LNCaP clone FGC (cell line): ENCODE results near the gene ARFGAP2.

Source experiments
- DNase-seq: peaks from one replicate; pipeline ENCODE4 v3.0.0-alpha.2; 2011; ENCODE audit warnings: low read depth
- H3K4me3 ChIP-seq: 2 replicates; pipeline ENCODE4 v1.5.1; 2011; ENCODE audit warnings: mild to moderate bottlenecking, low read depth, low read length, control low read depth
- TF ChIP-seq, protein P1 (sequence below): IDR thresholded peaks from 2 replicates; pipeline ENCODE4 v1.5.1; 2012; ENCODE audit warnings: mild to moderate bottlenecking; ENCODE audit not compliant: control insufficient read depth, insufficient read depth; ENCODE audit errors: extremely low read depth

ARFGAP2 gene

DNA sequence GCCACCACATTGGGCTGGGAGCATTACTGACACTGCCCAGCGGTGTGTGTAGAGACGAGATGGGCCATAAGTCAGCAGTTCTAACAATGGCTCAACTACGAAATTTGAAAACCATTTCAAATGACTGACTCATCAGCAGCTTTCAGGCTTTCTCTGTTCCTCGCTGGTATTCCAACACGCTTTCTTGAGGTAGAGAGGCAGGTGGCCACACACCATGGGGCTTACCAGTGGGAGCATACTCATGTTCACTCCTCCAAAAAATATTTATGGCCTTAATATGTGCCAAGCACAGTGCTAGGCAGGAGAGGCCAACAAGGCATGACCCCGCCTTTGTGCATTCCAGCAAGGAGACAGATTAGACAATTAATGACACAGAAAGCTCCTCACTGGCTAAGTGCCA lies 20.3 kb downstream of the ARFGAP2 start:
- H3K4me3 ChIP-seq: no peak overlapping the region
- TF ChIP-seq, protein P1, sequence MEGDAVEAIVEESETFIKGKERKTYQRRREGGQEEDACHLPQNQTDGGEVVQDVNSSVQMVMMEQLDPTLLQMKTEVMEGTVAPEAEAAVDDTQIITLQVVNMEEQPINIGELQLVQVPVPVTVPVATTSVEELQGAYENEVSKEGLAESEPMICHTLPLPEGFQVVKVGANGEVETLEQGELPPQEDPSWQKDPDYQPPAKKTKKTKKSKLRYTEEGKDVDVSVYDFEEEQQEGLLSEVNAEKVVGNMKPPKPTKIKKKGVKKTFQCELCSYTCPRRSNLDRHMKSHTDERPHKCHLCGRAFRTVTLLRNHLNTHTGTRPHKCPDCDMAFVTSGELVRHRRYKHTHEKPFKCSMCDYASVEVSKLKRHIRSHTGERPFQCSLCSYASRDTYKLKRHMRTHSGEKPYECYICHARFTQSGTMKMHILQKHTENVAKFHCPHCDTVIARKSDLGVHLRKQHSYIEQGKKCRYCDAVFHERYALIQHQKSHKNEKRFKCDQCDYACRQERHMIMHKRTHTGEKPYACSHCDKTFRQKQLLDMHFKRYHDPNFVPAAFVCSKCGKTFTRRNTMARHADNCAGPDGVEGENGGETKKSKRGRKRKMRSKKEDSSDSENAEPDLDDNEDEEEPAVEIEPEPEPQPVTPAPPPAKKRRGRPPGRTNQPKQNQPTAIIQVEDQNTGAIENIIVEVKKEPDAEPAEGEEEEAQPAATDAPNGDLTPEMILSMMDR: no peak
- DNase-seq: no peak

GRCh38 chr11:47155879-47156278 lies 20.8 kb downstream of the ARFGAP2 start:
- no peak for DNase-seq
- H3K4me3 ChIP-seq: no peak overlapping the region
- TF ChIP-seq, protein P1: no peak

DNA sequence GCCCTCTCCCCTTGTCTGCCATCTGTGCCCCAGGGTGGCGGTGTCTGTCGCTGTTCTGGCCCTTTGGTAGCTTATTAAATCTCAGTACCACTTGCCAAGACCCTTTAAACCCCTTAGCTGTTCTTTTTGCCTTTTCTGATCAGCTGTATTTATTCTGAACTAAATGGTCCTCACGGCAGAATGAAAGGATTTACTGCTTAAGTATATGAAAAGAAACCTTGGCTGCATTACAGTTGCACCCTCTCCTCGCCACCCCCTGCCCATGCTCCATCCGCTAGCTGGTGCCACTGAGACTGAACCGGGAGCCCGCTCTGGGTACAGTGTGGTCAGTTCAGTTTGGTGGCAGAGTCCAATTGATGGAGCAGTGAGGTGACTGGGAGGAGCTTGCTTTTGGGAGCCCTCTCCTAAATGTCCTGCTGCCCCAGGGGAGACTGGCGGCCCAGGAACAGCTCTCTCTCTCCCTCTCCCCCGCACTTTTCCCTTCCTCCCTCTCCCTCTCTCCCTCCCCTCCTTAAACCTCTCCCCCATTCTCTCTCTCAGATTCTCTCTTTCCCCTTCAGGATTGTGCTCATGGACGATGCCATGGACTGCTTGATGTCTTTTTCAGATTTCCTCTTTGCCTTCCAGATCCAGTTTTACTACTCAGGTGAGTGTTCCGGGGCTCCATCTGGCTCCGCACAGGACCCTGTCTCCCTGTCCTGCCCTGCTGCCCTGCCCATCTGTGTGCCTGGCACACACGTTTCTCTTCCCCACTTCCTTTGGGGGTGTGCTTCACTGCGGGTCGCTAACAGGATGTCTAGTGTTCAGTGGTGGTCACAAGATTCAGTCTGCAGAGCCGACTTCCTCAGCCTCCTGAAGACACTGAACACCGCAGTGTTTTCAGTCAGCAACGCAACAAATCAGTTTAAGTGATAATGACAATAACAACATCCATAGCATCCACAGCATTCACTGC lies 21.8 kb downstream of the ARFGAP2 start:
- no peak overlapping the region for H3K4me3 ChIP-seq
- DNase-seq: no peak
- TF ChIP-seq, protein P1: no peak

DNA sequence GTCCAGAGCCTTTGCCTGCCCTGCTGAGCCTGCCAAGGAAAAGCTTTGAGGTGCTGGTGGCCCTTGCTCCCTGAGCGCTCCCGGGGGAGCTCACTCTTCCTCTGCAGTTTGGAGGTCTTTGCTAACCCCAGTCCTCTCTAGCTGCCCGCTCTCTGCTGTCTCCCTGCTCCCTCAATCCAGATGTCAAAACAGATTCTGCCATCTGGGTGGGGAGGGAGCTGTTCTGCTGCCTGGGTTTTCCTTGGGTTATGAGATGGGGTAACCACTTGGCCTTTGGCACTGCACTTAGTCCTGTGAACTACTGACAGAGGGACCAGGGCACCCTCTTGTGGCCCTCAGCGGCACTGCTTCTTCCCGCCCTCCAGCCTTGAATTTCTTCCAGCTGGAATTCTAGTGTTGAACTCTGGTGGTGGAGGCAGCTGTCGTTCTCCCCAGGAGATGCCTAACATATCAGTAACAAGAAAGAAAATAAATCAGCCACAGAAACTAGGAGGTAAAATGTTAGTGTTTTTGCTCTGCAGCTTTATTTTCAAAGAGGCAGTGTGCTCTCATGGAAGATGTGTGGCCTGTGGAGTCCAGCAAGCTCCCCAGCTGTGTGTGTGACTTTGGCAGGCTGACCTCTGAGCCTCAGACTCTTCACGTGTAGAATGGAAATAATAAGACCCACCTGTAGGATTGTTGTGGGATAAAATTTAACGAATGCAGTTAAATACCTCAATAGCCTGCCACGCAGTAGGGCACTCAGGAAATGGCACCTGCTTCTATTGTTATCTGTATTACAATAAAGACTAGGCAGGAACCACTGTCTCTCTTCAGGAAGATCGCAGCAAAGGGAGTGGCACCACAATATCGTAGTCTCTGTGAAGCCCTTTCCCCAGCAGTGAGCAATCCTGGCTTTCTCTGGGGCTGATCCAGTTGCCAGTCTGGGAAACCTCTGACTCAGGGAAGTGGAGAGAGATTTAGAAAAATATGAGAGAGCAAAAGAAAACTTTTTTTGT lies 23.4 kb downstream of the ARFGAP2 start:
- TF ChIP-seq, protein P1: peak; percentile 97
- peak; percentile 47 for DNase-seq
- no peak overlapping the region for H3K4me3 ChIP-seq

DNA sequence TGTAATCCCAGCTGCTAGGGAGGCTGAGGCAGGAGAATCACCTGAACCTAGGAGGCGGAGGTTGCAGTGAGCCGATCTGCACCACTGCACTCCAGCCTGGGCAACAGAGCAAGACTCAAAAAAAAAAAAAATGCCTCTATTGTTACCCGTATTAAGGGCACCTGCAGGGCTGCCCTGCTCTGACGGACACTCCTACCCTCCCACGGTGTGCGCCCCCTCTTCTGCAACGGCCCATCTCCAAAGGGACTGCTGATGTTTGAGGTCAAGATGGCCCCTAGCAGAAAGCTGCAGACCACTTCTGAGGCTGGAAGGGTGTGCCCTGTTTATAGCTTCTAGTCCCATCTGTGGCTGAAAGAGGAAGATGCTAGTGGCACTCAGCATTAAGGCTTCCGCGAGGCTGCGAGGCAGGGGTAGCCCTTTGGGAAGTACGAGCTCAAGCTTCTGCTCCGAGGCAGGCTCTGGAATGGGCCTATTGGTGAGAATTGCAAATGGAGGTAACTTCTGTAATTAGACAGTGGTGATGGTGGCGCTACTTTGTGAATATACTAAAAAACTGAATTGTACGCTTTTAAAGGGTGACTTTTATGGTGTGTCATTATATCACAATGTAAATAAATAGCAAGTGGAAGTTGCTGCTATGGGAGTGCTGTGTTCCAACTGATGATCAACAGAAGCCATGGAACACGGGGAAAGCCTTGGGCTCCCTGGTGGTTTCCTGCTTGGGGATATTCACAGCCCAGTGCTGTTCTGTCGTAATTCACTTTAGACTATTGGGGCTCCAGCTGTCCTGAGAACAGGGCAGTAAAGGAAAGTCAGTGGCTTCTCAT lies 24.3 kb downstream of the ARFGAP2 start:
- no peak for DNase-seq
- H3K4me3 ChIP-seq: no peak overlapping the region
- TF ChIP-seq, protein P1: no peak

GRCh38 chr11:47149782-47150181 lies 26.9 kb downstream of the ARFGAP2 start:
- TF ChIP-seq, protein P1: no peak
- H3K4me3 ChIP-seq: no peak overlapping the region
- DNase-seq: no peak
